ENCODE data around the gene UFSP1. TPM values are rescaled to one million over a fixed set of nuclear protein-coding genes. Genes with fewer than 3 reads are reported as not detected.
A peak's percentile ranks its signal among the peaks of the same experiment; 100 is the strongest.

The UFSP1 gene
- total and polyA plus RNA-seq, 8 donors: 0.87 to 4.4 (median 1.7) TPM

- TF ChIP-seq CTCF (IDR thresholded peaks at IDR 0.05): no peak
- DNase-seq (no peak), ATAC-seq (peak; percentile 5)
- no peaks in the 10 kb centered on the region for H3K9me3 ChIP-seq
- peaks cover 13 to 42% of the 10 kb centered on the region in 2 donors for H3K4me1 ChIP-seq
- no peaks in the 10 kb centered on the region for H3K36me3 ChIP-seq
- intact Hi-C loops (cut with DNase I): loop anchor here (5.0 to 10.0 kb wide), 2 partner anchors 162 to 169 kb away; no protein-coding TSS in a partner anchor
- H3K4me3 ChIP-seq: peak within 1 kb of the TSS; percentile 33 to 40
- peaks cover 19 to 99% of the 10 kb centered on the region in 2 donors for H3K27me3 ChIP-seq
- no peak within 1 kb of the TSS for H3K27ac ChIP-seq
These were observed 6.1 kb upstream of the UFSP1 start, which contains the start of gene ACHE for GRCh38 chr7:100895701-100895955. Gene ACHE, minus strand, starts transcription at chr7:100895888. Its CDS starts 1,656 bp downstream, at chr7:100894232.

GRCh38 chr7:100894860-100895700, 5.6 kb upstream of the UFSP1 start:
- H3K9me3 ChIP-seq: no peaks in the 10 kb centered on the region
- H3K27ac ChIP-seq: no peak overlapping the region
- H3K4me1 ChIP-seq: peaks cover 13 to 47% of the 10 kb centered on the region in 2 donors
- DNase-seq: peak in 3 of 4 donors; percentile 42 to 91 (median 67)
- H3K27me3 ChIP-seq: peaks cover 19 to 99% of the 10 kb centered on the region in 2 donors
- H3K4me3 ChIP-seq: peak overlapping the region; percentile 33 to 40
- ATAC-seq: peak; percentile 30
- TF ChIP-seq CTCF (IDR thresholded peaks at IDR 0.05): peak; percentile 75 to 82
- intact Hi-C loops (cut with DNase I): loop anchor here (5.0 to 10.0 kb wide), 2 partner anchors 162 to 170 kb away; no protein-coding TSS in a partner anchor
- H3K36me3 ChIP-seq: no peaks in the 10 kb centered on the region

- TF ChIP-seq CTCF (IDR thresholded peaks at IDR 0.05): no peak
- intact Hi-C loops (cut with DNase I): loop anchor here in 1 of 2 donors (10.0 kb wide), 1 partner anchor 171 kb away; no protein-coding TSS in a partner anchor
- Histone ChIP-seq H3K4me1 (peaks cover 15 to 48% of the 10 kb centered on the region in 2 donors), H3K27ac (no peak overlapping the region), H3K27me3 (peaks cover 19 to 92% of the 10 kb centered on the region in 2 donors), H3K36me3 (no peaks in the 10 kb centered on the region), H3K9me3 (no peaks in the 10 kb centered on the region), H3K4me3 (peak overlapping the region in 1 of 2 donors; percentile 40)
- DNase-seq: peak in 1 of 4 donors; percentile 76
- ATAC-seq: no peak
These were observed 4.6 kb upstream of the UFSP1 start for GRCh38 chr7:100893910-100894721.

- intact Hi-C loops (cut with DNase I): loop anchor here in 1 of 2 donors (10.0 kb wide), 1 partner anchor 171 kb away; no protein-coding TSS in a partner anchor
These were observed 3.9 kb upstream of the UFSP1 start for GRCh38 chr7:100893318-100893895.

More at GRCh38 chr7:100893318-100893895, 3.9 kb upstream of the UFSP1 start:
- ATAC-seq: no peak
- Histone ChIP-seq H3K4me1 (peaks cover 22 to 56% of the 10 kb centered on the region in 2 donors), H3K36me3 (peaks cover 0 to 3% of the 10 kb centered on the region in 2 donors), H3K4me3 (no peak overlapping the region), H3K27me3 (peaks cover 19 to 85% of the 10 kb centered on the region in 2 donors), H3K27ac (no peak overlapping the region), H3K9me3 (no peaks in the 10 kb centered on the region)
- DNase-seq: peak in 1 of 4 donors; percentile 72
- TF ChIP-seq CTCF (IDR thresholded peaks at IDR 0.05): no peak
